IMR-90 (cell line): ENCODE measurements around the gene CFAP73. TPM values are rescaled to one million over a fixed set of nuclear protein-coding genes. Genes with fewer than 3 reads are reported as not detected.

Source experiments
- CTCF ChIP-seq: conservative IDR thresholded peaks from 2 replicates; pipeline ENCODE4 v1.5.1; 2012; ENCODE audit warnings: mild to moderate bottlenecking, low read depth, low read length, improper control_type of control experiment
- polyA plus RNA-seq, 3 experiments: library from polyadenylated mRNA; depleted of rRNA; stranded (reverse); fragments of >200 nt; gene quantifications; 2 replicates each; pipeline ENCODE4 v1.2.3, GENCODE V29; 2012; ENCODE audit warnings: low replicate concordance in 1 of 3
- total RNA-seq: library from RNA; depleted of rRNA; stranded (reverse); fragments of >200 nt; gene quantifications from 2 replicates; pipeline ENCODE4 v1.2.3, GENCODE V29; 2012

The CFAP73 gene
- total and polyA plus RNA-seq, 2 of the 4 experiments (the other 2 are of a cell fraction): not detected

- TF ChIP-seq CTCF: no peak
These were observed 53.0 kb downstream of the CFAP73 start (continued) for GRCh38 chr12:113202300-113203075.
